GM23248 (cell line): ENCODE results near the gene AGXT.

ENCODE experiments used
- EZH2 ChIP-seq: fragments of 200-600 bp; sonication (generic); IDR thresholded peaks from 2 replicates; pipeline ENCODE4 v1.6.1; 2018; ENCODE audit warnings: antibody characterized with exemption, mild to moderate bottlenecking; ENCODE audit not compliant: insufficient read depth, poor library complexity, severe bottlenecking
- EZH2phosphoT487 ChIP-seq: fragments of 200-600 bp; sonication (generic); IDR thresholded peaks from 2 replicates; pipeline ENCODE4 v1.6.1; 2018; ENCODE audit warnings: antibody characterized with exemption, moderate library complexity, mild to moderate bottlenecking, low read depth; ENCODE audit not compliant: insufficient read depth

GRCh38 chr2:240881913-240882312 is 13.3 kb downstream of the AGXT start:
- TF ChIP-seq EZH2phosphoT487 (no peak), EZH2 (no peak)
